Anterior cingulate cortex (tissue), 58 donors: ENCODE measurements around the gene IL3.

Source experiments
- DNase-seq, 58 donors: peaks; one replicate each; lab custom pipeline; 2025; lab: John Stamatoyannopoulos, UW

IL3 gene

DNA sequence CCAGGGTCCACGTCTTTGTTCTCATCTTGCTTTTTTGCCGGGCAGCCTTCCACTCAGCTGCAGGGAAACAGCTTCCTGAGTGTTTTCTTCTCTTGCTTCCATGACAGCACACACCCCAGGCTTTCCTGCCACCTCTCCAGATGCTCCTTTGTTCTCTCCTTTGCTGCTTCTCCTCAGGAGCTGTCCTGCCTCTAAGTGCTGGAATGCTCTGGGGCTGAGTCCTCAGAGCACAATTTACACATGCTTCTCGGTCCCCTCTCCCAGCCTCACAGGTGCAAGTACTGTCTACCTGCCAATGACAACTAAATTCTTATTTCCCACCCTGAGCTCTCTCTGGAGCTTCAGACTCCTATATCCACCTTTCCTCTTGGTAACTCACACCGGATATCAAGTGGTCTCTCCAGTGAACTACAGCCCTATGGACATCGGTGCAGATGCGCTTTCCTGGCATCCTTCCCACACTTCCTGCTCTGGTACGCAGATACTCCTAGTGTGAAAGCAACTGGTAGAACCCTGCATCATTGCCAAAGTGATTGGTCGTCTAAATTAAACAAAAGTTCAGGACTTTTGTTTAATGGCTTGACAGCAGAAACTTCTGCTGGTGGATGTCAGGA, 35.6 kb upstream of the IL3 start:
- no peak for DNase-seq

DNA sequence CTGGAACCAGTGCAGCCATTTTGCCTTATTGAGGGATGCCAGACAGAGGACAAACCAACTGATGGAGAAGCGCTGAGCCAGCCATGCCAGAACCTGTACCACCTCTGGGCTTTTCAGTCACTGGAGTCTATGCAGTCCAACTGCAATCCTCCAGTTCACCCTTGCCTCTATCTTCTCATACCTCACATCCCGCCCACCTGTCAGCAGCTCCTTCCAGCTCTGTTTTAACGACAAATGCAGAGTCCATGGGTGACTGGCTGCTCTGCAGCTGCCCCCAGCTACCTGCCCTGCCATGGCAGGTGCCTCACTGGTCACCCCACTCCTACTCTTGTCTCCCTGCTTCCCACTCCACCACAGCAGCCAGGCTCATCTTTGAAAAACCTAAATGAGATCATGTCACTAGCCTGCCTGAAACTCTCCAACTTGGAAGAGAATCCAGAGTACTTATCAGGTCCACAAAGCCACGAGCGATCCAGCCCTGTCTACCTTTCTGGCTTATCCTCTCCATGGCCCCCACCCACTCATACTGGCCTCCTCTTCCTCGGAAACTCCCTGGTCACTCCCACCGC, 35.0 kb upstream of the IL3 start:
- DNase-seq = no peak

DNA sequence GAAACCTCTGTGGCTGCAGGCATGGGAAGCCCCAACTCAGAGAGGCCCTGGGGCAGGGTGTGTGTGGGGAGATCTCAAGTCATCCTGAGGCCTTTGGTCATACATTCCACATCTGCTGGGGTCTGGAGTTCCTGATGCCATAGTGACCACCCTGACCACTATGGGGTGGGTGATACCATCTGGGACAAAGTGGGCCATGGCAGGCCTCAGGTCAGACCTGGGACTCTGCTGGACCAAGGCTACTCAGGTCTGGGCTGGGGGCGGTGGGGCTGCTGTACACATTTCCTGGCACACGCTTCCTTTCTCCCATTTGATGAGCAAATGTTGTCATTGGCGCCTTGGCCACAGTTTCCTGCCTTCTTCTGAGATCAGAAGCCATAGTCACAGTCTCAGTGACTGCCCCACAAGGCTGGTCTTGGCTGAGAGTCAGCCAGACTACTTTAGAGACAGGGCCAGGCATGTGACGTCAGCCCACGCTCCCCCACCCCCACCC, 33.9 kb upstream of the IL3 start:
- no peak for DNase-seq

DNA sequence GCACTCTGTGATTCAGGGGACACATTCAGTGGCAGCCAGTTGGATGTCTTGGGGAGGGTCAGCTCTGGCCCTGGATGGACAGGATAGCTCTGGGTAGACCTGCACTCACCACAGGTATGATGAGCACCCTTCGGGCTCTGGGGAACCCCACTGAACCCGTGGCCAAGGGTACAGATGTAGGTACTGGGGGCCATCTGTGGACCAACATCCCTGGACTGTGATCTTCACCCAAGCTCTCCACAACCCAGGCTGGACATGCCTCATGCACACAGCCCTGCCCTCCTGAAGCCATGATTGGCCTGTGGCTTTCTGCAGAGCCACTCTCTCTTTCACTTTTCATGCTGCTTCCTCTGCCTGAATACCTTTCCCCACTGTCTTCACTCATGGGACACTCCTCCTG, 33.4 kb upstream of the IL3 start:
- DNase-seq = no peak

DNA sequence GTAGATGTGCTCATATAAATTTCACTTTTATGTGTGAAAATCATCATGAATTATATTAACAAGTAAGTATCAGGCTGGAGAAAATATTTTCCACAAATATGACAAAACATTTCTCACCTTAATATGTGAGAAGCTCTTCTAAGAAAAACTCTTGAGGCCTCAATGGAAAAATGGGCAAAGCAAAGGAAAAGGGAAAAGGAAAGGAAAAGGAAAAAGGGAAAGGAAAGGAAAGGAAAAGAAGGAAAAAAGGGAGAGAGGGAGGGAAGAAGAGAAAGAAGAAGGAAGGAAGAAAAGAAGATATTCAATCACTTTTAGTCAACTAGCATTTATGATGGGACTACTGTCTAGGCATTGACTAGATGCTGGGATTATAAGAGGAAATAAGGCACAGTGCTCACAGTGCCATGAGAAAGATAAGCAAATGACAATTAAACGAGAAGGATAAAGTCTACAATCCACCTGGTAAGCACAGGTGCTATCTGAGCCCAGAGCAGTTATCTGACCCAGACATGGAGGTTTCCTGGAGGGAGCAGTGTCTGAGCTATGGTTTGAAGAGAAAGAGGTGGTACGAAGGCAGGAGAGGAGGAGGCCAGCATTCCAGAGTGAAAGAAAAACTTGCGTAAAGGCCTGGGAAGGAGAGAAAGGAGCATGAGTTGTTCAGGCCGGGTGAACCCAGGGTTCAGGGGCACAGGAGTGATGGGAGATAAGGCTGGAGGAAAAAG, 30.7 kb upstream of the IL3 start:
- no peak for DNase-seq

DNA sequence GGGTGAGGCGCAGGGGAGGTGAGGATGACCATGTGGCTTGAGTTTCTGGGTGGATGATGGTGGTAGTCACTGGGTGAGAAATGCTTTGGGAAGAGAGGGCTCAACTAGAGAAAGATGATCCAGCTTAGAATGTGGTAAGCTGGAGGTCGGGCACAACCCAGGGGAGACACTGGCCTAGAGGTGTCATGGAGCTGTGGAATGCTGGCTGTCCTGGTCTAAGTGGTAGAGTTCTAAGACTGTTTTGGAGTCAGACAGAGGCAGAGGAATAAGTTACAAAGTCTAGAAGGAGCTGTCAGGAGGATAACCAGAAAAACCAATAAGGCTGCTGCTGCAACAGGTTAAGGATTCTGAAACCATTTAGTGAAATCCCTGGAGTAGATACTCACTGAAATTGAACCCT, 29.8 kb upstream of the IL3 start:
- DNase-seq = no peak

DNA sequence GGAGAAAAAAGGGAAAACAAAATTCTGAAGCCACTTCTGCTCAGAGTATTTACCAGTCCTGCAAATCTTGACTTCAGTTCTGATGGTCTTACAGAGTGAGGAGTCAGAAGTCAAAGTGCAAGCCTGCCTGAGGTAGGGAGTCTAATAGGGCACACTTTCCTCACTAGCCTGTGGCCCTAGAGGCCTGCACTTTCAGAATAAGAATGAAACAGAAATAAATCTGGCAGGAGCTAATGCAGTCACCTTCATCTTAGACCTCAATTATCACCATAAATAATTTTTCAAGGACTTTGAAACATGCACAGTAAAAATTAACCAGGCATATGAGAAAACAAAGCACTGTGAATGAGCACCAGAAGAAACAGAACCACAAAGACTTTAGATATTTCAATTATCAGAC, 28.3 kb upstream of the IL3 start:
- DNase-seq = no peak

DNA sequence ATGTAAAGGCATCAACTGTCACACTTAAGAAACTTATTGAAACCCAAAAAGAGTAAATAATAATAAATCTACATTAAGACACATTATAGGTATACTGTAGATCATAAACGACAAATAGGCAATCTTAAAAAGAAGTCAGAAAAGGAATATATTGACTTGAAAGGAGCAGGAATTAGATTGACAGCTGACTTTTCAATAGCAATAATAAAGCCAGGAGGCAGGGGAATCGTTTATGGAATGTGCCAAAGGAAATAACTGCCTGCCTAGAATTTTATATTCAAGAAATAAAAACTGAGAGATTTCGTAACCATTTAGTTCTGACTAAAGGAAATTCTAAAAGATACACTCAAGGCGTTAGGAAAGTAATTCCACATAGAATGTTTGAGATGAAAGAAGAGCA, 27.3 kb upstream of the IL3 start:
- no peak for DNase-seq

DNA sequence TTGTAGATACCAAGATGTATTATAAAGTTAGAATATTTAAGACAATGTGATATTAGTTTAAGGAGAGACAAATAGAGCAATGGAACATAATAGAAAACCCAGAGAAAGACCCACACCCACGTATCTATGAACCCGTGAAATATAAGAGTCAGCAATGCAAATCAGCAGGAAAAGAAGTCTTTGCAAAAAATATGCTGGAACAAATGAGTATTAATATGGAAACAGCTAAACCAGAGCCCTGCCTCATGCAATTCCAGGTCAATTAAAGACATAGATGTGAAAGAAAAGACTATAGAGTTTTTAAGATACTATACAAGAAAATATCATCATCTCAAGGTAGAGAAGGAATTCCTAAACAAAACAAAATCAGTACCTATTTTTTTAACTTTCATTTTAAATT, 23.1 kb upstream of the IL3 start:
- DNase-seq = no peak

DNA sequence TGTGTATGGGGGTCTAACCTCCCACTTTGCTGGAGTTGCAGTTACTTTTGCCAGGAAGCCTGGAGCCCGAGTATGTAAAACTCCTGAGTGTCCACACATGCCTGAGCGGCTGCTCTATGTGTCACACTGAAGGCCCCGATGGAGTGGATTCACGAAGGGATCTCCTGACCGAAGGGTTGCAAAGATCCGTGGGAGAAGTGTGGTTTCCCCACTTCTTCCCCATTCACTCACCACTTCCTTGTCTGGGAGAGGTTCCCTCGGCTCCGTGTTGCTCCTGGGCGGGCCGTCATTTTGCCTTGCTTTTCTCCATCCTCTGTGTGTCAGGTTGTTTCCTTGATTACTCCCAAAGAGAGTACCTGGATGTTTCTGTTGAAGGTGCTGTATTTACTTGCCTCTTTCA, 16.2 kb upstream of the IL3 start:
- DNase-seq = peak in 3 of 58 donors; percentile 11 to 22 (median 11)

DNA sequence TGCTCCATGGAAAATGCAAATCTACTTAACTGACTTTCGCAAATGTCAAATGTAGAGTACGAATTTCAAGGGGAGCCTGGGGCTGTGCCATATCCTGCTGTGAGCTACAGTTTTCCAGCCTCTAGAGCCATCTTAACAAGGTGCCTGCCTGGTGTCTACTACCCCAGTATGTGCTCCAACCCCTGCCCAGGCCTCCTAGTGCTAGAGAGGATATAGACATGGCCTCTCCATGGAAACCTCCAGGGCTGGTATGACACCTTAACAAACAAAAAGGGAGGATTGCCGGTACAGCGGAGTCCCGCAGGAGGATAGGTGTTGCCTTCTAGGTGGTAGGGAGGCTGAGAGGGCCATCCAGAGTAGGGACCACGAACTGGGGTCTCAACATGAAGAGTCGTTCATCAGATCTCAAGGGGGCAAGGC, 13.6 kb upstream of the IL3 start:
- no peak for DNase-seq

DNA sequence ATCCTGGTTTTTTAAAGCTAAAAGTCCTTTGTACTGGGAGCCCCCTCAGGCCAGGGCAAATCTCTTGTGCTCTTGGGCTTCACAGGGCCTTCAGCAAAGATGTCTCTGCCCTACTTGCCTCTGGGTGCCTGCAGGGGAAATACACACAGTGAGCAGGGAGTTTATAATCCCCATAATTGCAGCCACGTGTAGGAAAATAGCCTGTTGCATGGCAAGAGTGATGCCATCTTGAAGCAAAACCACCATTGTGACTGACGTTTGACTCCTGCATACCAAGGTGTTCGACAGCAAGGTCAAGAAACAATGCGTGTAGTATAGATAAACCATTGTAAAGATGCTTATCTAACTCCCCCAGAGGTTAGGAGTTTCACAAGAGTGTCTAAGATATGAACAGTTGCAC, 11.4 kb upstream of the IL3 start:
- DNase-seq = no peak

DNA sequence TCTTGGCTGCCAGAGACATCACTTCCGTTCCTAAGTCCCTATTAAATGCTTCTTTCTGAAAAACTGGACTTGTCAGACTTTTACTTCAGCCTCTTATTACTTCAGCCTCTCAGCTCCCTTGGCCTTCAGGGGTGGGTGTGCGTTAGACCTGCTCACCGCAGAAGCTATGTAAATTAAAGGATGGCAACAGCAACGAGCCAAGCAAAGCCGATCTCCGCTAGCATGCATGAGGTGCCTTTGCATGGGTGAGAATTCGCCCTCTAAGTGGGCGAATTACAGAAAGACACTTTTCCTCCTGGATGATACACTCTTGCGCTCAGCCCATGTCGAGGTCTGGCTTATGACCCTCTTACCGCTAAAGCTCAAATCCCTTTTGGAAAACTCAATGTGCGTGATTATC, 10.9 kb upstream of the IL3 start:
- DNase-seq = no peak

DNA sequence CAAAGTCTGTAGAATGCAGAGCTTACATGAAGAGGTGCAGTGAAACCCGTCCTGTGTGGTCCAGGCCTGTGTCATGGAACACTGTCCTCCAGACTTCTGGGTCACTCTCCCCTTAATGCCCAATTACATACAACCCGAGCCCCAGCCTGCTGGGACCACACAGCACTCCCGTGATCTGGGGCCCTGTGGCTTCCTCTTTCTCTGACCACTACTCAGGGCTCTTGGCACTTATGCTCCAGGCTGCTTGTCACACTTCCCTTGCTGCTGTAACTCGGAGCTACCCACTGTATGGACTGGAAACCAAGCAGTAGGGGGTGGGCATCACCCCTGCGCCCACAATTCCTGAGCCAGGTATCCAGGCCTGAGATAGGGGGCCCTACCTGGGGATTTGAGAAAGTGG, 10.3 kb upstream of the IL3 start:
- DNase-seq = peak in 17 of 58 donors; percentile 9 to 45 (median 23)

DNA sequence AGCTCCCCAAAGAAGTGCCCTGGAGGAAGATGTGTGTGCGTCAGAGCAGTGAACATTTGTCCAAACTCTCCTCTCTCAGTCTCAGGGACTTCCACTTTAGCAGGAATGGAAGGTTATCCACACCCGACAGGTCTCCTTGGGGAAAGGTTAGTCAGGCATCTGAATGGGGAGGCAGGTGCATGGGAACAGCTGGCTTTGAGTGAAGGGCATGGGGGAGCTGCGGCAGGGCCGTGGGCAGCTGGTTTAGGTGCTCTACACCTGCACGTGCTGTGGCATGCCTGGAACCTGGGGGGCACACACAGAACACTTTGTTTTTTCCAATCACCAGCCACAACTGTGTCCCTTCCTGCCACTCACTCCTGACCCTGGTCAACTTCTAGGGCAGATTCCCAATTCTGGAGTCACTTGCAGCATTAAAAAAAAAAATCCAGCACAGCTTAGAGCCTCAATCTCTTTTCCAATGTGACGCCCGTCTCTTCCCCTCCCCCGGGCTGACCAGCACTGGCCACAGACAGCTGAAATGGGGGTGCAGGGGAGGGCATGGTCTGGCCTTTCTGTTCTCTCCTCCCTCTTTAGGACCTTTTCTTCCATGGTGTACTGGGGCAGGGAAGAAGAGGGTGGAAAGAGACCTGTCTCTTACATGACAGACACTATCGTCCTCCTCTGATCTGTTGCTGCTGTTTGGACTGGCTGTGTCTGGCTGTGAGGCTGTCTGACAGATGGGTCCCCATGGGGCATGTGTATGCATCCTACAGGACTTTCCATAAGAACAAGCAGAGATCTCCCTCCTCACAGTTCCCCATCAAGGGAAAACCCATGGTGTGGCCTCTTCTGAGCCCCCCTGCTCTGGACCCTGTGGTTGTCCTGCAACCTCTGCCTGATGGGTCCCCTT, 9.5 kb upstream of the IL3 start:
- no peak for DNase-seq

DNA sequence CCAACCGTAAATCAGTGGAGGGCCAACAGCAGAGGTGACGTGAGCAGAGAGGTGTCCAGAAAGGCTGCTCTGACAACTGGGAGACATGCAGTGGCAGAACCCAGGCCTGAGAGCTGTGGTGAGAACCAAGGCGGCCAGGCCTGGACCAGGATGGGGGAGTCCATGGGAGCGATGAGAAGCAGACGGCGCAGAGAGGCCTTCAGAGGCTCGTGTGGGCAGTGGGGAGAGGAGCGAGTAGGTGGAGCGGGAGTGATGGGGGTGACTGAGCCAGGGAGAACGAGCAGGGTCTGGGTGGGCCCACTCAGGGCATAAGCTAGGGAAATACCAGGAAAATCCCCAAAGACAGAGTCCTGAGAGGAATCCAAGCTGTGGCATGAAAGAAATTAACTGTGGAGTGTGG, 7.9 kb upstream of the IL3 start:
- DNase-seq = no peak

DNA sequence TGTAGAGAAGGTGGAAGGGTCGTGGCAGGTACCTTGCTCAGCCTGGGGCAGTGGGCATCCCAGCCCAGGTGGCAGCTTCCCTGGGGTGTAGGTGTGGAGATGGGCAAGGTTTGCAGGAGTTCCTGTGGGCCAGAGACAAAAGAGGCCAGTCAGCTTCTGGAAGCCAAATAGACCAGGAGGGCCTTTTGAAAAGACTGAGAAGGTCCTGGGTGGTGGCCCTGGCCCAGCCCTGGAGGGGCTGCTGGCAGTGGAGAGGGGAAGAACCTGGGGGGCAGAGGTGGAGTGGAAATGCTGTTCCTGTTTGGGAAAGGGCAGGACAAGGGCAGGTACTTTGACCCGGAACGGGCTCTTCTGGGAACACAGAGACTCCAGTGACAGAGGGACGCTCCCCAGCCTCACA, 7.0 kb upstream of the IL3 start:
- DNase-seq = no peak

DNA sequence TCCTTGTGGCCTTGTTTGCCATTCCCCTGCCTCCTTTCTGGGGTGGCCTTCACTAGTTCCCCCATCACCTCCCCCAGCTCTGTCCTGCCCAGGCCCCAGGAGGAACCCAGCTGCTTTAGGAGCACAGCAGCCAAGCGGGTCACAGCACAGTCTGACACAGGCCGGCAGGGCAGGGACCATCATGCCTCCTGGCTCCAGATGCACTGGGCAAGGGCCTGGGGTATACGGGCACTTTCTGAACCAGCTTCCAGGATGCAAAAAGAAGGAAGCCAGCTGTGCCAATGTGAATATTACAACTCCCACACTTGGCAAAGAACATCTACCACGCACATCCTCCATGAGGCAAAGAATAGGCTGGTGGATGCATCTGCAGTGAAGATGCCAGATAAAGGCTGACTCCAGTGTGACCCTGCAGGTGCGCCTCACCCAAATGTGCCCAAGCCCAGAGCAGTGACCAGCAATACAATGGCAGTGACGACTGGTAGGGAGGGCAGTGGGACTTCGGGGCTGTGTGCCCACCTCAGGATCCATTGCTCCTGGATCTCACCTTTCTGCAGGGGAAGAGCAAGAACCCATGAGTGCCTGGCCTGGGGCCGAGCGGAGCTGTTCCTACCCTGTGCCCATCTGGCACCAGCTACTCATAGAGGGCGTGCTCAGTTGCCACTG, 6.3 kb upstream of the IL3 start:
- DNase-seq = no peak

DNA sequence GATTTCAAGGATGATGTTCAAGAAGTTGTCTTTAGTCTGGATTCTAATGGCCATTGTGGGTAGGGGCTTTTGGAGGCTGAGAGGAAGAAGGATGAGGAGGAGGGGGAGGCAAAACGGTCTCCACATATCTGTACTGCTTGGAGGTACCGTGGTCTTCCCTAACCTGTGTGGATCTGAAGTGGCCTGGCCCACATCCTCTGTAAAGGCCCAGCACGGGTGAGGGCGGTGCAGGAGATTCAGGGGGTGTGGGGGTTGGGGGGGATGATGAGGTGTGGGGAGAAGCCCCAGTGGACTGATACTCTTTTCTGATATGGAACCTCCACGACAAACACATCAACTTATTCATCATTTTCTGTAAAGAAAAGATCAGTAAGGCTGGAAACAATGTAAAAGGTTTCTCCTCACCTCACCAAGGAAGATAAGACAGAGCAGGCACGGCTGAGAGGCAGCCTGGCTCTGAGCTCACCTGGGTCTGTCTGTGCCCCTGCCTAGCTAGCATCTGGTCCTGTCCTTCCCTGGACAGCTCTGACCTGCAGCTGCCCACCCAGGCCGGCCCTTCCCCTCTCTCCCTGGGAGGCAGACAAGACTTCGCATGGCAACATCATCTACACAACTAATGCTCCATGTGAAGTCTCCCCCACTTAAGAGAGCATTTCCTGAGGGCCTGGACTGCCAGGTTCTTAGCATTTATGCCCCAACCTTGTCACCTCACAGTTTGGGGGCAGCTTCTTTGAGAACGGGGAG, 5.6 kb upstream of the IL3 start:
- no peak for DNase-seq

DNA sequence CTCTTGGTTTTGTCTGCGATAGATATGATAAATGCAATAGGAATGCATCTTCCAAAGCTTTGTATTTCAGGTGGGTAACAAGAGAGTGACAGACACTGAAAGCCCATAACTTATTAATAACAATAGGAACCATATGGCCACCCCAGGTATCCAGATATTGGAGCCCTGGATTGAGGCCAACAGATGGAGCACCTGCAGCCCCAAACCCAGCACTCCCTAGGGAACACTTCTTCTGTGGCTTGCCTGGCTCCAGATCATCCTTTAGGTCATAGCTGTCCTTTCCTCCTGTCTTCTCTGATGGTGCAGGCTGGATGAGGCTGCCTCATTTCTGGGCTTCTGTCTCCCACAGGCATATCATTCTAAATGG, 5.0 kb upstream of the IL3 start:
- no peak for DNase-seq
